HepG2 (cell line): ENCODE data around the gene RNU4-1. TPM values are rescaled to one million over a fixed set of nuclear protein-coding genes. Genes with fewer than 3 reads are reported as not detected.

Experiments used
- ADNP ChIP-seq: sonication (generic); formaldehyde crosslinking; IDR thresholded peaks from 2 replicates; pipeline ENCODE4 v1.4.0; 2020; ENCODE audit warnings: missing genetic modification reagents
- AHDC1 ChIP-seq: sonication (generic); formaldehyde crosslinking; IDR thresholded peaks from 2 replicates; pipeline ENCODE4 v1.5.1; 2020; ENCODE audit warnings: mild to moderate bottlenecking, missing genetic modification reagents, borderline replicate concordance
- ETV5 ChIP-seq: IDR thresholded peaks from 2 replicates; pipeline ENCODE4 v1.6.1; 2018; ENCODE audit warnings: missing biosample characterization, missing genetic modification reagents, inconsistent platforms, borderline replicate concordance
- FOXJ3 ChIP-seq: sonication (generic); formaldehyde crosslinking; IDR thresholded peaks from 2 replicates; pipeline ENCODE4 v1.4.0; 2020; ENCODE audit warnings: missing genetic modification reagents, mild to moderate bottlenecking, borderline replicate concordance
- FOXP1 ChIP-seq, 2 experiments: fragments of 450-650 bp in 1 of 2; IDR thresholded peaks; 2 replicates each; pipeline ENCODE4 v1.6.1; 2017 to 2018; ENCODE audit warnings: antibody characterized with exemption in 1 of 2
- RFXANK ChIP-seq: IDR thresholded peaks from 2 replicates; pipeline ENCODE4 v1.6.1; 2016
- SMC3 ChIP-seq: IDR thresholded peaks from 2 replicates; pipeline ENCODE4 v1.6.1; 2011; ENCODE audit warnings: low read length, improper control_type of control experiment
- SNAI1 ChIP-seq: sonication (generic); formaldehyde crosslinking; IDR thresholded peaks from 2 replicates; pipeline ENCODE4 v1.5.0; 2020; ENCODE audit warnings: mild to moderate bottlenecking, missing genetic modification reagents, borderline replicate concordance
- TFAP4 ChIP-seq: sonication (generic); IDR thresholded peaks from 2 replicates; pipeline ENCODE4 v1.6.1; 2016; ENCODE audit warnings: low read depth, borderline replicate concordance
- ZNF124 ChIP-seq: sonication (generic); formaldehyde crosslinking; IDR thresholded peaks from 2 replicates; pipeline ENCODE4 v1.4.0; 2020; ENCODE audit warnings: missing genetic modification reagents
- ZNF343 ChIP-seq: sonication (generic); formaldehyde crosslinking; IDR thresholded peaks from 2 replicates; pipeline ENCODE4 v1.4.0; 2020; ENCODE audit warnings: mild to moderate bottlenecking, missing genetic modification reagents
- ZNF547 ChIP-seq: sonication (generic); formaldehyde crosslinking; IDR thresholded peaks from 2 replicates; pipeline ENCODE4 v1.5.1; 2020; ENCODE audit warnings: mild to moderate bottlenecking, missing genetic modification reagents
- ZZZ3 ChIP-seq: sonication (generic); formaldehyde crosslinking; IDR thresholded peaks from 2 replicates; pipeline ENCODE4 v1.4.0; 2020; ENCODE audit warnings: missing genetic modification reagents, mild to moderate bottlenecking, borderline replicate concordance
- polyA plus RNA-seq, 8 experiments: library from polyadenylated mRNA; depleted of rRNA in 3 of 8; stranded (reverse) in 7 of 8; unstranded in 1 of 8; fragments of >200 nt; fragmentation: Illumina TruSeq in 4 of 8; extraction: Trizol in 4 of 8; gene quantifications; 2 replicates each; pipeline versions ENCODE4 v1.2.1 to v1.2.3, GENCODE V29; 2011 to 2016; ENCODE audit warnings: low read depth in 4 of 8, missing spikeins in 1 of 8, mixed read lengths in 1 of 8; ENCODE audit not compliant: insufficient read depth in 1 of 8
- total RNA-seq, 5 experiments: library from RNA; depleted of rRNA; stranded (reverse); fragments of >200 nt; fragmentation: Illumina TruSeq; extraction: Trizol; gene quantifications; 2 replicates each; pipeline ENCODE4 v1.2.3, GENCODE V29; 2016; ENCODE audit warnings: low read depth in 1 of 5
- TF ChIP-seq, protein P1 (sequence below): sonication (generic); formaldehyde crosslinking; IDR thresholded peaks from 2 replicates; pipeline ENCODE4 v1.5.1; 2020; ENCODE audit warnings: missing genetic modification reagents, mild to moderate bottlenecking, borderline replicate concordance
- TF ChIP-seq, protein P2 (sequence below): sonication (generic); formaldehyde crosslinking; IDR thresholded peaks from 2 replicates; pipeline ENCODE4 v1.9.0; 2022; ENCODE audit warnings: low read depth, missing genetic modification reagents

RNU4-1 gene
- total and polyA plus RNA-seq, 2 of the 13 experiments (the other 11 are each of a cell fraction or from before 2014, with no cell fraction given), result 7,407 TPM; not detected in 1

DNA sequence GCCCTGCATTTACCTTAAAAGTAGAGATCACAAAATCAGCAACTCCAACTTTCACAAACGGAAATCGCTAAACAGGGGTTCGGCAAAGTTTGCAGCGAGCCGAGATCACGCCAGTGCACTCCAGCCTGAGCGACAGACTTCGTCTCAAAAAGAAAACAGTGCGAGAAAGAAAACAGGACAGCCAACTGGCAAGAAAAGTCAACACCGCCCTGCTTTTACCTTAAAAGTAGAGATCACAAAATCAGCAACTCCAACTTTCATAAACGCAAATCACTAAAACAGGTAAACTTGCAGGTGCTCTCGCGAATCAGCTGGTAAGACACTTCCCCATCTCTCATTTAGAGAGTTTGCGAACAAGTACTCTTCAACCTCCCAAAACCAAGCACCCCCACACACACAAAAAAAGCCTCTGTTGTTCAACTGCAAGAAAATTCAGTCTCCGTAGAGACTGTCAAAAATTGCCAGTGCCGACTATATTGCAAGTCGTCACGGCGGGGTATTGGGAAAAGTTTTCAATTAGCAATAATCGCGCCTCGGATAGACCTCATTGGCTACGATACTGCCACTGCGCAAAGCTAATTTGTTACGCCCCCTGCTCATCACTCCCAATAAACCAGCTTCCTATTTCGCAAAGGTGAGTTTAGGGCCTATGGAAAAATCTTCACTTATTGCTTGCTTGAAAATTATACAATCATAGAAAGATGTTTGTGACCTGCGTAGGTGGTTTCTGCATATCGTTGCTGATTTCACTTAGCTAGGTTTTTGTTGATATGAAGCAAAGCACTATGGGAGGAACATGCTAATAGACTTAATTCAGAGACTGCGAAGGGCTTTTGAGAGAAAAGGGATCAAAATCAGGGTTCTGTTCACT is at the start of gene RNU4-1 (continued):
- TF ChIP-seq, protein P1, sequence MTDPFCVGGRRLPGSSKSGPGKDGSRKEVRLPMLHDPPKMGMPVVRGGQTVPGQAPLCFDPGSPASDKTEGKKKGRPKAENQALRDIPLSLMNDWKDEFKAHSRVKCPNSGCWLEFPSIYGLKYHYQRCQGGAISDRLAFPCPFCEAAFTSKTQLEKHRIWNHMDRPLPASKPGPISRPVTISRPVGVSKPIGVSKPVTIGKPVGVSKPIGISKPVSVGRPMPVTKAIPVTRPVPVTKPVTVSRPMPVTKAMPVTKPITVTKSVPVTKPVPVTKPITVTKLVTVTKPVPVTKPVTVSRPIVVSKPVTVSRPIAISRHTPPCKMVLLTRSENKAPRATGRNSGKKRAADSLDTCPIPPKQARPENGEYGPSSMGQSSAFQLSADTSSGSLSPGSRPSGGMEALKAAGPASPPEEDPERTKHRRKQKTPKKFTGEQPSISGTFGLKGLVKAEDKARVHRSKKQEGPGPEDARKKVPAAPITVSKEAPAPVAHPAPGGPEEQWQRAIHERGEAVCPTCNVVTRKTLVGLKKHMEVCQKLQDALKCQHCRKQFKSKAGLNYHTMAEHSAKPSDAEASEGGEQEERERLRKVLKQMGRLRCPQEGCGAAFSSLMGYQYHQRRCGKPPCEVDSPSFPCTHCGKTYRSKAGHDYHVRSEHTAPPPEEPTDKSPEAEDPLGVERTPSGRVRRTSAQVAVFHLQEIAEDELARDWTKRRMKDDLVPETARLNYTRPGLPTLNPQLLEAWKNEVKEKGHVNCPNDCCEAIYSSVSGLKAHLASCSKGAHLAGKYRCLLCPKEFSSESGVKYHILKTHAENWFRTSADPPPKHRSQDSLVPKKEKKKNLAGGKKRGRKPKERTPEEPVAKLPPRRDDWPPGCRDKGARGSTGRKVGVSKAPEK, result peak; percentile 79; the same call in 1 of the 2 replicates
- TF ChIP-seq ZNF343 (CRISPR knock-in tag) (no peak), RFXANK (CRISPR knock-in tag) (0 out of 2 replicates have a peak, but pooled peaks have one; percentile 31), SNAI1 (CRISPR knock-in tag) (peak; percentile 73; the same call in 1 of the 2 replicates), ZNF547 (CRISPR knock-in tag) (no peak), AHDC1 (CRISPR knock-in tag) (no peak; the same call in 1 of the 2 replicates), FOXP1 (IDR thresholded peaks at IDR 0.05) (no peak), FOXP1 (CRISPR knock-in tag; IDR thresholded peaks at IDR 0.05) (peak; percentile 10; the same call in 1 of the 2 replicates), TFAP4 (peak; percentile 85; the same call in 1 of the 2 replicates), ZZZ3 (no peak), ZNF124 (CRISPR knock-in tag) (peak; percentile 66; the same call in 1 of the 2 replicates), ETV5 (CRISPR knock-in tag) (peak; percentile 61; the same call in 1 of the 2 replicates), FOXJ3 (CRISPR knock-in tag) (peak; percentile 36; the same call in 1 of the 2 replicates), ADNP (CRISPR knock-in tag) (no peak), SMC3 (no peak)
- TF ChIP-seq, protein P2, sequence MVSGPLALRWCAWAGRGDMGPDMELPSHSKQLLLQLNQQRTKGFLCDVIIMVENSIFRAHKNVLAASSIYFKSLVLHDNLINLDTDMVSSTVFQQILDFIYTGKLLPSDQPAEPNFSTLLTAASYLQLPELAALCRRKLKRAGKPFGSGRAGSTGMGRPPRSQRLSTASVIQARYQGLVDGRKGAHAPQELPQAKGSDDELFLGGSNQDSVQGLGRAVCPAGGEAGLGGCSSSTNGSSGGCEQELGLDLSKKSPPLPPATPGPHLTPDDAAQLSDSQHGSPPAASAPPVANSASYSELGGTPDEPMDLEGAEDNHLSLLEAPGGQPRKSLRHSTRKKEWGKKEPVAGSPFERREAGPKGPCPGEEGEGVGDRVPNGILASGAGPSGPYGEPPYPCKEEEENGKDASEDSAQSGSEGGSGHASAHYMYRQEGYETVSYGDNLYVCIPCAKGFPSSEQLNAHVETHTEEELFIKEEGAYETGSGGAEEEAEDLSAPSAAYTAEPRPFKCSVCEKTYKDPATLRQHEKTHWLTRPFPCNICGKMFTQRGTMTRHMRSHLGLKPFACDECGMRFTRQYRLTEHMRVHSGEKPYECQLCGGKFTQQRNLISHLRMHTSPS, result 0 out of 2 replicates have a peak, but pooled peaks have one; percentile 15
